ENCODE measurements around the gene DPEP1.
"Not testable (repeated sequence)": the region's sequence is repeated elsewhere in the genome, so short reads cannot be mapped to it uniquely, and the experiment has no call there.

DPEP1 gene

GRCh38 chr16:89577055-89577759, 36.2 kb upstream of the DPEP1 start:
- DNase-seq (ENCODE audit: low read depth), result no peak

GRCh38 chr16:89579351-89579750, 34.1 kb upstream of the DPEP1 start:
- no peak for DNase-seq (ENCODE audit: low read depth)

DNA sequence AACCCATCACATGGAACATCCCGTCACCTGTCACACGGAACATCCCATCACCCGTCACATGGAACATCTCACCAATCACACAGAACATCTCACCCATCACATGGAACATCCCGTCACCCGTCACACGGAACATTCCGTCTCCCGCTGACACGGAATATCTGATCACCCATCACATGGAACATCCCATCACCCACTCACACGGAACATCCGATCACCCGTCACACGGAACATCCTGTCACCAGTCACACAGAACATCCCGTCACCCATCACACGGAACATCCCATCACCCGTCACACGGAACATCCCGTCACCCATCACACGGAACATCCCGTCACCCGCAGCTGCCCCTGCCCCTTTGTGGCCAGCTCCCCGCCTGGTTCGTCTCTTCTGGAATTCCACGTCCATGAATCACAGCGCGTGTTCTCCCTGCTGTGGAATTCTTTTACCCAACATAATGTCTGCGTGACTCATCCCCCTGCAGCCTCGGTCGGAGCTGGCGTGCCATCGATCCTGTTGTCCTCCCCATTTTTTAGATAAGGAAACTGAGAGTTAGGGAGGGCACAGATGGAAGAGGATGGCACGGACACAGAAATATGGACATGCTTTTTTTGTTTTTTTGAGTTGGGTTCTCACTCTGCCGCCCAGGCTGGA, 32.3 kb upstream of the DPEP1 start:
- peak; percentile 96 for DNase-seq (ENCODE audit: low read depth)

DNA sequence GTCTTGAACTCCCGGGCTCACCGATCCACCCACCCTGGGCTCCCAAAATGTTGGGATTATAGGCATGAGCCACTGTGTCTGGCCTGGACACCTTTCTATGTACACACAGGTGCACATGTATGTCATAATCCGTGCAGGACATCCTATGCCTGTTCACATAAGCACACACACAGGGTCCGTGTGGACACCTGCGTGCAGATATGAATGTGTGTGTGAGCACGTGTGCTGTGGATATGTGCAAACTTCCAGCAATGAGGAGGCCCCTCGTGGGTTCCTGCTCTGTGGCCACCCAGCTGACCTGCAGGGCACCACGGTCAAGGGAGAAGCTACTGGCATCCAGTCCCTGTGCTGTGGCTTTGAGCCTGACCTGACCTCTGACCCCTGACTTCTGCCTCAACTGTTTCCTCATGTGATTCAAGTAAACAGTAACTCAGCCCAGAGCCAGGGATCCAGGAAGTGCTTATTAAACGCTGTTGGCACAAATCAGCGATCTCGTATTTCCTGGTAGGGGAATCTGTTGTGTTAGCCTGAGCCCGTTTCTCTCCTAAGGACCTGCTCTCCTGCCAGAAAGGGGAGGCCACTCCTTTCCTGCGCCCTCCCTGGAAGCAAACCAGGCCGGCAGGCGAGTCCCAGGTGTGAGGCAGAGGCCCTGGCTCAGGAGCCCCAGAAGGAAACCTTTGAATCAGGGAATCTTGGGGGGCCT, 31.4 kb upstream of the DPEP1 start:
- DNase-seq (ENCODE audit: low read depth), result no peak

DNA sequence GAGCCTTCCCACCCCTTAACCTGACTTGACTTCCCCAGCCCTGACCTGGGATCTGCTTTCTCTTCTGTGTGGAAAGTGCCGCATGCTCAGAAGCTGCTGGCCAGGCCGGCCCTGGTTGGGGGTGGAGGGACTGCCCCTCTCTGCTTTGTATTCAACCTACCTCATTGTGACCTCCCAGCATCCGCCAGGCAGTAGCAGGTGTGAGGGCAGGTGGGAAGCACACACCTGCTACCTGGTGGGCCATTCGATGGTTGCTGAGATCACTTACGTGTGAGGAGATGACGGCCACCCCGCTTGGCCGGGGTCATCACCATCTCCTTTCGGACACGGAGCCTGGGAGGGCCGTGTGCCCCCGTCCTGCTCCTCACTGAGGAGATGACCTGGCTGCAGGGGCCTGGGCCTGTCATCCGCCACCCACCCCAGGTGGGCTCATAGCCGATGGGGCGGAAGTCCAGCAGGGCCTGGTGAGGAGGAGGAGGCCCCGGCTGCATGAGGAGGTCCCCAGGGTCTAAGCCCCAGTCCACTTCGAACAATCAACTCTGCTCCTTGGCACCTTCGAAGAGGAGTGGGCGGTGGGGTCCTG, 30.7 kb upstream of the DPEP1 start:
- DNase-seq (ENCODE audit: low read depth), result no peak

DNA sequence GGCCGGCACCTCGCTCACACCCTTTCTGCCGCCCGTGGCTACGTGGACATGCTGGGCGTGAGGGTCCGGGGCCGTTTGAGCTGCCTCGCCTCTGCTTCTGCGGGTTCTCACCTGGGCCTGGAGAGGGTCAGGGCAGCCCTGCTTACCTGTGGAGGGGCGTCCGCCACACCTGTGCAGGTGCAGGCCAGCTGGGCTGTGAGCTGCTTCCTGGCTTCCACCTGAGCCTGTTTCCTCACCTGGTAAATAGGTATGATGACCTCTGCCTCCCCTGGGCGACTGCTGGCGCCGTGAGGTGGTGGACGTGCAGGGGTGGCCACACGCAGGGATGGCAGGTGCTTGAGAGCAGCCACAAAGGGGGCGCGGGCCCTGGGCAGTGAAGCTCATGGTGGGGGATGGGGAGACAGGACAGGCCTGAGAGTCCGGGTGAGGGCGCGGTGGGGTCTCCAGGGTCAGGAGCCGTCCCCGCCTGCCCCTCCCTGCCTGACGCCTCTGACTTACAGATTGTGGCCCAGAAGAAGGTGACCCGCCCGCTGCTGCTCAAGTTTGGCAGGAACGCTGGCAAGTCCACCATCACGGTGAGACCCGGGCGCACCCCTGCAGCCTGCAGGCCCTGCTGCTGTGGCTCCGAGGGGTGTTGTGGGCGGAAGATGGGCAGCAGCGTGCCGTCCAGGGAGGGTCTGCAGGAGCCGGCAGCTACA, 30.1 kb upstream of the DPEP1 start:
- no peak for DNase-seq (ENCODE audit: low read depth)

- DNase-seq (ENCODE audit: low read depth), result no peak
Observed at GRCh38 chr16:89583895-89584644, 29.4 kb upstream of the DPEP1 start.

- DNase-seq (ENCODE audit: low read depth), result no peak
Observed at GRCh38 chr16:89584768-89585549, 28.5 kb upstream of the DPEP1 start.

DNA sequence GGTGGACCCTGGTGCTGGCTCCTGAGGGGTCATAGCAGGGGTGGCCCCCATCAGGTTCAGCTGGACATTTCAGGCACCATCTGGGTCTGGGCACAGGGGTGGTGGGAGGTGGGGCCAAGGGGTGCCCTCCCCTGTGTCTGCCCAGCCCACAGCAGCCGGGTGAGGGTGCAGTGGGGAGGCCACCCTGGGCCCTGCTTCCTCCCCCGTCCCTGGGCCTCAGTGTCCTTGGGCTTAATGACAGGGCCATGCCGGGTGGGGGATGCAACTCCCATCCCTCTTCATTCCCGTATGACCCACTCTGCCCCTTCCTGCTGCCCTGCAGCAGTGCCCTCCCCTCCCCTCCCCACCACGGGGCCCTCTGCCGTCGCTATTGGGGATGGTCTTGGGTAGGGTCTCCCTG, 27.2 kb upstream of the DPEP1 start:
- no peak for DNase-seq (ENCODE audit: low read depth)

DNA sequence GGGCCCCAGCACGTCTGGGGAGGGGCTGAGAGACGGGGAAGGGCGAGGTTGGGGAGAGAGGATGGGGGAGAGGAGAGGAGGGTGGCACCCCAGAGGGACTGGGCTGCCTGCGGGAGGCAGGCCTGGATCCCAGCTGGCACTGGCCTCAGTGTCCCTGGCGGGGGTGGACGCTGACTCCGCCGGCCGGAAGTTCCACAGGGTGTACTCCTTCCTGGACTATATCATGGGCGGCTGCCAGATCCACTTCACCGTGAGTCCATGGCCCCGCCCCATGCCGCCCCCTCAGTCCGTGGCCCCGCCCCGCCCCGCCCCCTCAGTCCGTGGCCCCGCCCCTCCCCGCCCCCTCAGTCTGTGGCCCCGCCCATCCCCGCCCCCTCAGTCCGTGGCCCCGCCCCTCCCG, 26.6 kb upstream of the DPEP1 start:
- no peak for DNase-seq (ENCODE audit: low read depth)

GRCh38 chr16:89587676-89588075, 25.8 kb upstream of the DPEP1 start:
- DNase-seq (ENCODE audit: low read depth), result not testable (repeated sequence)

DNA sequence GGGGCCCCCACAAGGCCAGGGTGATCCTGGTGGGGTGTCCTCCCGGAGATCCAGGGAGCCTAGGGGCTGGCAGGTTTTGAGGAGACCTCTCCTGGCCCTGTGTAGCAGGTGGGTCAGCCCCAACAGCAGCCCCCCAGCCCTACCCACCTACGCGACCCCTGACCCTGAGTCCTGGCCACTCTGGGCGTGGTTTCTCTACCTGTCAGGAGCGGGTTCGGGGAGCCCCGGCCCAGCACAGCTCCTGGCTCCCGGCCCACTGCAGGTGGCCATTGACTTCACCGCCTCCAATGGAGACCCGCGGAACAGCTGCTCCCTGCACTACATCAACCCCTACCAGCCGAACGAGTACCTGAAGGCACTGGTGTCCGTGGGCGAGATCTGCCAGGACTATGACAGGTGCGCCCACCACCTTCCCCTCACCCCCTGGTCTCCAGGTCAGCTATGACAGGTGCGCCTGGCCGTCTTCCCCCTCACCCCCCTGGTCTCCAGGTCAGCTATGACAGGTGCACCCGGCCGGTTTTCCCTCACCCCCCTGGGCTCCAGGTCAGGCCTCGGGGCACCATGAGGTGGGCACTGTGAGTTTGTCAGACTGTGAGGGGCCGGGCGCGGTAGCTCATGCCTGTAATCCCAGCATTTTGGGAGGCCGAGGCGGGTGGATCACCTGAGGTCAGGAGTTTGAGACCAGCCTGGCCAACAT, 24.9 kb upstream of the DPEP1 start:
- DNase-seq (ENCODE audit: low read depth), result no peak

- no peak for DNase-seq (ENCODE audit: low read depth)
Observed at GRCh38 chr16:89589241-89589926, 24.1 kb upstream of the DPEP1 start.

GRCh38 chr16:89593841-89594240, 19.6 kb upstream of the DPEP1 start:
- no peak for DNase-seq (ENCODE audit: low read depth)

- no peak for DNase-seq (ENCODE audit: low read depth)
Observed at GRCh38 chr16:89595330-89596060, 17.9 kb upstream of the DPEP1 start.

DNA sequence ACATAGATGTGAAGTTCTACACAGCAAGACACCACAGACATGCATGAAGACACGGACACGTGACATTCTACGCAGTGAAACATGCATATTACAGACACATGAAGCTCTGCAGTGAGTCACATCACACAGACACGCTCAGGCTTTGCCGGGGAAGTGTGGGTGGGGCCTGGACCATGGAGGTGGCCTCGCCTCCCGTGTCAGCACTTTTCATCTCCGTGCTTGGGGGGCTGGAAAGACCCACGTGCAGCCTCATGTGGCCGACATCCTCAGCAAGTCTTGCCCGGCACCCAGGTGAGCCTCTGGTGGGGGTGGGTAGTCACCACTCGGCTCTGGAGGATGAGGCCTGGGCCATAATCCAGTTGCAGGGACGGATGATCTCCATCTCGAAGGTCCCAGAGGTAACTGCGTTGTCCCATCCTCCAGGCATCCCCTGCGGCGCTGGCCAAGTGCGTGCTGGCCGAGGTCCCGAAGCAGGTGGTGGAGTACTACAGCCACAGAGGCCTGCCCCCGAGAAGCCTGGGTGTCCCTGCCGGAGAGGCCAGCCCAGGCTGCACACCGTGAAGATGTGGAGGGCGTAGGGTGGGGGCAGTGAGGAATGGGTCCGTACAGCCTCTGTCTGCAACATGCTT, 17.3 kb upstream of the DPEP1 start:
- DNase-seq (ENCODE audit: low read depth), result no peak

DNA sequence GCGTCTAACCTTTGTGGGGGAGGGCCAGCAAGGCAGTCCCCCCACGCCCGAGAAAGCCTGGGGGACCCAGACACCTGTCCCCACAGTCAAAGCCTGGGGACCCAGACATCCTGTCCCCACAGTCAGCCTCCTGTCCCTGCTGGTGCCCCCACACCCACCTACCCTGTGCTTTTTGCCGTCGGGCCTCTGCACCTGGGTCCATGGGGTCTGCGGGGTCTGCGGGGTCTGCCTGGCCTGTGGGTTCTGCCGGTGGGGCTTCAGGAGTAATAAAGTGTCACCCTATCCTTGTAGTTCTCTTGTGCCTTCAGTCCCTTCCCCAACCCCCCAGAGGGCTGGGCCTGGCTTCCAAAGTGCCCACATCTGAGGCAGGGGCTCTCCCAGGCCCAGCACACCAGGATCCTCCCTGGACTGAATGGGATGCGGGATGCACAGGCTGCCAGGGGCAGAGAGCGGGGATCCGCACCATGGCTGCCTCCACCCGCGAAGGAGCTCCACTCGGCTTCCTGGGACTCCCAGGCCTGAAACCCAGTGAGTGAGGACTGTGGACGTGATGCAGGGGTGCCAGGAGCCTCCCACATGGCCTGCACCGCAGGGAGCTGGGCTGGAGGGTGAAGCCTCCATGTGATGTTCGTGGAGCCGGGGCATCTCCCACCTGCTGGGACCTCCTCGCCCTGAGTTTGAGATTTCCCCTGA, 16.3 kb upstream of the DPEP1 start:
- DNase-seq (ENCODE audit: low read depth), result no peak

DNA sequence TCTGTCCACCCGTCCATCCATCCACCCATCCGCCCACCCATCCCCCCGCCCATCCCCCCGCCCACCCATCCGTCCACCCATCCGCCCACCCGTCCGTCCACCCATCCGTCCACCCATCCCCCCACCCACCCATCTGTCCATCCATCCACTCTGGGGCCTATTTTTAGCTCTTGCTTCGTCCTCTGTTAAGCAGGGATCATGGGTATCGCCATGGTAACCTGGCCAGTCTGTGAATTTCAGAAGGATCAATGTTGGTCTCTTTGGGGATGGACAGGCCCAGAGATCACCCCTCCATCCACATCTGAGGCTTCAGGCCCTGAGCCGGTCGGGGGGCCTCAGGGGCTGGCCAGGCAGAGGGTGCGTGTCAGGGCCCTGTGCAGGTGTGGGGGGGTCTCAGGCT, 15.2 kb upstream of the DPEP1 start:
- no peak for DNase-seq (ENCODE audit: low read depth)
